ENCODE measurements around the gene CCL18.

DNA sequence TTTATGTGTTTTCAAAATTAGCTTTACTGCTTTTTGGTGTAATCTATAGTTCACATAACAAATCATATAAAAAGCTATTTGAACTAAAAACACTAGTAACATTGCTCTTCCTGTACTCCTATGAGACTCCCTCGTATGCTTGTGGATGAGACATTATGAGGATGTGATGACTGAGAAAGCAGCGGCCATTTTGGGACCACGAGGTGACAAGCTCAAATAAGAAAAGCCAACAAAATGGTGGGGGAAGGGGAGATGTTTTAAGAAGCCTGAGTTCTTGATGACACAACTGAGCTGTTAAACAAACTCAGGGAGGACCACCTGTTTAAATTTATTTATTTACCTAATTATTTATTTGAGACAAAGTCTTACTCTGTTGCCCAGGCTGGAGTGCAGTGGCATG is 4.5 kb downstream of the CCL18 start:
- TF ChIP-seq CTCF (IDR thresholded peaks at IDR 0.05; ENCODE audit: low read depth, low read length) (no peak), EZH2phosphoT487 (IDR thresholded peaks at IDR 0.05; ENCODE audit: low read depth) (no peak)
